GM19023 (cell line): ENCODE results near the gene MAML3.

ENCODE experiments used
- ATAC-seq: cut with Tn5 transposase; IDR thresholded peaks from one replicate; pipeline ENCODE4 v1.9.1; 2021; ENCODE audit warnings: mild to moderate bottlenecking, moderate library complexity; ENCODE audit not compliant: unreplicated experiment

The MAML3 gene

GRCh38 chr4:140153718-140154571, at the start of gene MAML3:
MAML3 (minus strand) TSS chr4:140154184; CDS start chr4:140153327, 857 bp downstream.
- peak; percentile 58 for ATAC-seq

GRCh38 chr4:140198942-140199341, 45.0 kb upstream of the MAML3 start:
- ATAC-seq = no peak

GRCh38 chr4:140195806-140196205, 41.8 kb upstream of the MAML3 start:
- ATAC-seq = no peak

- no peak for ATAC-seq
Measured at GRCh38 chr4:140189805-140190204, 35.8 kb upstream of the MAML3 start.

- ATAC-seq = no peak
Measured at GRCh38 chr4:140188975-140189374, 35.0 kb upstream of the MAML3 start.

- no peak for ATAC-seq
Measured at GRCh38 chr4:140187316-140187695, 33.3 kb upstream of the MAML3 start.

GRCh38 chr4:140186651-140187315, 32.8 kb upstream of the MAML3 start:
- ATAC-seq = no peak

GRCh38 chr4:140186082-140186438, 32.1 kb upstream of the MAML3 start:
- no peak for ATAC-seq

- ATAC-seq = no peak
Measured at GRCh38 chr4:140185412-140186081, 31.6 kb upstream of the MAML3 start.

- no peak for ATAC-seq
Measured at GRCh38 chr4:140183270-140183669, 29.3 kb upstream of the MAML3 start.

GRCh38 chr4:140180577-140180976, 26.6 kb upstream of the MAML3 start:
- no peak for ATAC-seq

- no peak for ATAC-seq
Measured at GRCh38 chr4:140176735-140177134, 22.8 kb upstream of the MAML3 start.

GRCh38 chr4:140174543-140174942, 20.6 kb upstream of the MAML3 start:
- ATAC-seq = no peak

GRCh38 chr4:140172960-140173359, 19.0 kb upstream of the MAML3 start:
- ATAC-seq = no peak

- no peak for ATAC-seq
Measured at GRCh38 chr4:140170299-140170698, 16.3 kb upstream of the MAML3 start.

GRCh38 chr4:140168936-140169335, 15.0 kb upstream of the MAML3 start:
- ATAC-seq = no peak

GRCh38 chr4:140168474-140168873, 14.5 kb upstream of the MAML3 start:
- no peak for ATAC-seq

GRCh38 chr4:140163029-140163810, 9.2 kb upstream of the MAML3 start:
- no peak for ATAC-seq

- no peak for ATAC-seq
Measured at GRCh38 chr4:140162596-140162995, 8.6 kb upstream of the MAML3 start.

GRCh38 chr4:140158365-140159030, 4.5 kb upstream of the MAML3 start:
- no peak for ATAC-seq

GRCh38 chr4:140157341-140157740, 3.4 kb upstream of the MAML3 start:
- ATAC-seq = no peak
